Measurements from ENCODE around the gene S100A3.

DNA sequence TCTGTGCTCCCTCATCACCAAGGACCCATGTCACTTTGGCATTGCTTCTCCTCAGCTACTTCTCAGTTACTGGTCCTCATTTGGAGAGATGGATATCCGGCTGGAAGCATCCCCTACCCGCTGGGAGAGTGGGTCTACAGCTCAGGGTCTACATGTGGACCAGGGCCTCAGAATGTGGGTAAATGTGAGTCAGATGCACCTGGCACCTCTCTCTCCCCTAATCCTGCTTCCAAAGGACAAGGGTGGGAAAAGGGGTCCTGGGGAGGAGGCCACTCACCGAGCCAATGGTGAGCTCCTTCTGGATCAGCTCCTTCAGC is 14.2 kb downstream of the S100A3 start:
- TF ChIP-seq ELF4 (CRISPR knock-in tag; IDR thresholded peaks at IDR 0.05; ENCODE audit: low read depth) (no peak), TEAD1 (CRISPR knock-in tag; IDR thresholded peaks at IDR 0.05) (no peak), KAT7 (CRISPR knock-in tag; IDR thresholded peaks at IDR 0.05; ENCODE audit: borderline replicate concordance) (no peak), CREB1 (CRISPR knock-in tag; IDR thresholded peaks at IDR 0.05) (no peak), ZBTB21 (CRISPR knock-in tag; IDR thresholded peaks at IDR 0.05; ENCODE audit: borderline replicate concordance) (no peak), ZNF416 (CRISPR knock-in tag; IDR thresholded peaks at IDR 0.05) (no peak)
- TF ChIP-seq, protein P1, sequence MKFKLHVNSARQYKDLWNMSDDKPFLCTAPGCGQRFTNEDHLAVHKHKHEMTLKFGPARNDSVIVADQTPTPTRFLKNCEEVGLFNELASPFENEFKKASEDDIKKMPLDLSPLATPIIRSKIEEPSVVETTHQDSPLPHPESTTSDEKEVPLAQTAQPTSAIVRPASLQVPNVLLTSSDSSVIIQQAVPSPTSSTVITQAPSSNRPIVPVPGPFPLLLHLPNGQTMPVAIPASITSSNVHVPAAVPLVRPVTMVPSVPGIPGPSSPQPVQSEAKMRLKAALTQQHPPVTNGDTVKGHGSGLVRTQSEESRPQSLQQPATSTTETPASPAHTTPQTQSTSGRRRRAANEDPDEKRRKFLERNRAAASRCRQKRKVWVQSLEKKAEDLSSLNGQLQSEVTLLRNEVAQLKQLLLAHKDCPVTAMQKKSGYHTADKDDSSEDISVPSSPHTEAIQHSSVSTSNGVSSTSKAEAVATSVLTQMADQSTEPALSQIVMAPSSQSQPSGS (CRISPR knock-in tag; IDR thresholded peaks at IDR 0.05; ENCODE audit: borderline replicate concordance, low read depth), result no peak
- TF ChIP-seq, protein P2, sequence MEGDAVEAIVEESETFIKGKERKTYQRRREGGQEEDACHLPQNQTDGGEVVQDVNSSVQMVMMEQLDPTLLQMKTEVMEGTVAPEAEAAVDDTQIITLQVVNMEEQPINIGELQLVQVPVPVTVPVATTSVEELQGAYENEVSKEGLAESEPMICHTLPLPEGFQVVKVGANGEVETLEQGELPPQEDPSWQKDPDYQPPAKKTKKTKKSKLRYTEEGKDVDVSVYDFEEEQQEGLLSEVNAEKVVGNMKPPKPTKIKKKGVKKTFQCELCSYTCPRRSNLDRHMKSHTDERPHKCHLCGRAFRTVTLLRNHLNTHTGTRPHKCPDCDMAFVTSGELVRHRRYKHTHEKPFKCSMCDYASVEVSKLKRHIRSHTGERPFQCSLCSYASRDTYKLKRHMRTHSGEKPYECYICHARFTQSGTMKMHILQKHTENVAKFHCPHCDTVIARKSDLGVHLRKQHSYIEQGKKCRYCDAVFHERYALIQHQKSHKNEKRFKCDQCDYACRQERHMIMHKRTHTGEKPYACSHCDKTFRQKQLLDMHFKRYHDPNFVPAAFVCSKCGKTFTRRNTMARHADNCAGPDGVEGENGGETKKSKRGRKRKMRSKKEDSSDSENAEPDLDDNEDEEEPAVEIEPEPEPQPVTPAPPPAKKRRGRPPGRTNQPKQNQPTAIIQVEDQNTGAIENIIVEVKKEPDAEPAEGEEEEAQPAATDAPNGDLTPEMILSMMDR (IDR thresholded peaks at IDR 0.05), result no peak
- TF ChIP-seq, protein P3, sequence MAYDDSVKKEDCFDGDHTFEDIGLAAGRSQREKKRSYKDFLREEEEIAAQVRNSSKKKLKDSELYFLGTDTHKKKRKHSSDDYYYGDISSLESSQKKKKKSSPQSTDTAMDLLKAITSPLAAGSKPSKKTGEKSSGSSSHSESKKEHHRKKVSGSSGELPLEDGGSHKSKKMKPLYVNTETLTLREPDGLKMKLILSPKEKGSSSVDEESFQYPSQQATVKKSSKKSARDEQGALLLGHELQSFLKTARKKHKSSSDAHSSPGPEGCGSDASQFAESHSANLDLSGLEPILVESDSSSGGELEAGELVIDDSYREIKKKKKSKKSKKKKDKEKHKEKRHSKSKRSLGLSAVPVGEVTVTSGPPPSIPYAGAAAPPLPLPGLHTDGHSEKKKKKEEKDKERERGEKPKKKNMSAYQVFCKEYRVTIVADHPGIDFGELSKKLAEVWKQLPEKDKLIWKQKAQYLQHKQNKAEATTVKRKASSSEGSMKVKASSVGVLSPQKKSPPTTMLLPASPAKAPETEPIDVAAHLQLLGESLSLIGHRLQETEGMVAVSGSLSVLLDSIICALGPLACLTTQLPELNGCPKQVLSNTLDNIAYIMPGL (CRISPR knock-in tag; IDR thresholded peaks at IDR 0.05), result no peak
